Measurements from ENCODE around the gene ARHGAP15.

ARHGAP15 gene

GRCh38 chr2:143473216-143473615, 344.0 kb downstream of the ARHGAP15 start:
- no peak for TF ChIP-seq REST (IDR thresholded peaks at IDR 0.05; ENCODE audit: insufficient replicate concordance, low read depth)
- no peak for TF ChIP-seq POLR2AphosphoS5 (IDR thresholded peaks at IDR 0.05; ENCODE audit: low read depth)
- no peak for TF ChIP-seq CTCF (IDR thresholded peaks at IDR 0.05; ENCODE audit: insufficient read depth, low read length)
- TF ChIP-seq GABPA (IDR thresholded peaks at IDR 0.05; ENCODE audit: low read depth), result no peak
- TF ChIP-seq SPI1 (IDR thresholded peaks at IDR 0.05; ENCODE audit: borderline replicate concordance, low read depth), result no peak
- H3K4me3 ChIP-seq (replicated peaks; ENCODE audit: insufficient read depth, low read length), result no peak overlapping the region
- DNase-seq (ENCODE audit: low read depth in 1 of 2, low spot score in 1 of 2), result no peak
- H3K27me3 ChIP-seq (ENCODE audit: insufficient read depth, poor library complexity, severe bottlenecking), result no peaks in the 10 kb centered on the region
- H3K27ac ChIP-seq (replicated peaks), result no peak overlapping the region

DNA sequence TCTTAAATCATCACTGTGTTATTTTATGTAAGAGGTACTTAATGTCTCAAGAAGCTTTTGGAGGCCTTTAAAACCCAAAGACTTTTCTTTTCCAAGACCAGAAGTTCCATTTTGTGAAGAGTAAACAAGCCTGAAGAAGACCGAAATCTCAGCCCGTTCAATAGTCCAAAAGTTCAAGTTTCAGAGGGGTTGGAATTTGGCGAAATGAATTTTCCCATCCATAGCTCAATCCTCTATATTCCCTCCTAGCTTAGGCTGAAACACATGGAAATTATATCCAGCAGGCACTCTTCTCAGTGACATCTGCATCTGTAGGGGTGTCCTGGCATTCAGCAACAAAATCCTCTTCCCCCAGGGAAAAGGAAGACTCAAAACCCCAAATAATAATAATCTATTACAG, 344.6 kb downstream of the ARHGAP15 start:
- Histone ChIP-seq H3K27me3 (ENCODE audit: insufficient read depth, poor library complexity, severe bottlenecking) (no peaks in the 10 kb centered on the region), H3K4me3 (replicated peaks; ENCODE audit: insufficient read depth, low read length) (no peak overlapping the region), H3K27ac (replicated peaks) (no peak overlapping the region)
- no peak for DNase-seq (ENCODE audit: low read depth in 1 of 2, low spot score in 1 of 2)
- TF ChIP-seq GABPA (IDR thresholded peaks at IDR 0.05; ENCODE audit: low read depth), result no peak
- no peak for TF ChIP-seq SPI1 (IDR thresholded peaks at IDR 0.05; ENCODE audit: borderline replicate concordance, low read depth)
- TF ChIP-seq CTCF (IDR thresholded peaks at IDR 0.05; ENCODE audit: insufficient read depth, low read length), result no peak
- TF ChIP-seq POLR2AphosphoS5 (IDR thresholded peaks at IDR 0.05; ENCODE audit: low read depth), result no peak
- TF ChIP-seq REST (IDR thresholded peaks at IDR 0.05; ENCODE audit: insufficient replicate concordance, low read depth), result no peak

- TF ChIP-seq GABPA (IDR thresholded peaks at IDR 0.05; ENCODE audit: low read depth) (no peak), CTCF (IDR thresholded peaks at IDR 0.05; ENCODE audit: insufficient read depth, low read length) (no peak), POLR2AphosphoS5 (IDR thresholded peaks at IDR 0.05; ENCODE audit: low read depth) (no peak), REST (IDR thresholded peaks at IDR 0.05; ENCODE audit: insufficient replicate concordance, low read depth) (no peak), SPI1 (IDR thresholded peaks at IDR 0.05; ENCODE audit: borderline replicate concordance, low read depth) (no peak)
- H3K27ac ChIP-seq (replicated peaks), result no peak overlapping the region
- no peak for DNase-seq (ENCODE audit: low read depth in 1 of 2, low spot score in 1 of 2)
- H3K27me3 ChIP-seq (ENCODE audit: insufficient read depth, poor library complexity, severe bottlenecking), result no peaks in the 10 kb centered on the region
- H3K4me3 ChIP-seq (replicated peaks; ENCODE audit: insufficient read depth, low read length), result no peak overlapping the region
These were observed 345.4 kb downstream of the ARHGAP15 start for GRCh38 chr2:143474586-143474985.

Measured in HL-60 (cell line).